Medulla oblongata (tissue), 1 donor: ENCODE measurements around the gene NPTN.
"Not testable (repeated sequence)": the region's sequence is repeated elsewhere in the genome, so short reads cannot be mapped to it uniquely, and the experiment has no call there.

Experiments
- DNase-seq: peaks from one replicate; pipeline ENCODE4 v3.0.0-alpha.2; 2015; ENCODE audit errors: extremely low spot score

The NPTN gene

GRCh38 chr15:73601451-73602445 lies 31.4 kb downstream of the NPTN start:
- peak; percentile 32 for DNase-seq

GRCh38 chr15:73600413-73601335 lies 32.5 kb downstream of the NPTN start:
- no peak for DNase-seq

- DNase-seq = no peak
These were observed 33.3 kb downstream of the NPTN start for GRCh38 chr15:73599934-73600333.

- no peak for DNase-seq
These were observed 34.5 kb downstream of the NPTN start for GRCh38 chr15:73598530-73599160.

GRCh38 chr15:73597036-73597638 lies 36.1 kb downstream of the NPTN start:
- DNase-seq = no peak

GRCh38 chr15:73596174-73596573 lies 37.0 kb downstream of the NPTN start:
- DNase-seq = no peak

GRCh38 chr15:73594109-73594508 lies 39.1 kb downstream of the NPTN start:
- no peak for DNase-seq

GRCh38 chr15:73593304-73594074 lies 39.7 kb downstream of the NPTN start:
- peak; percentile 25 for DNase-seq

- DNase-seq = no peak
These were observed 42.9 kb downstream of the NPTN start for GRCh38 chr15:73590263-73590662.

GRCh38 chr15:73589766-73590165 lies 43.4 kb downstream of the NPTN start:
- no peak for DNase-seq

- DNase-seq = no peak
These were observed 47.1 kb downstream of the NPTN start for GRCh38 chr15:73585871-73586654.

GRCh38 chr15:73584699-73585420 lies 48.3 kb downstream of the NPTN start:
- no peak for DNase-seq

- no peak for DNase-seq
These were observed 49.6 kb downstream of the NPTN start for GRCh38 chr15:73583544-73583943.

- no peak for DNase-seq
These were observed 50.3 kb downstream of the NPTN start for GRCh38 chr15:73582851-73583379.

- no peak for DNase-seq
These were observed 55.2 kb downstream of the NPTN start for GRCh38 chr15:73578026-73578425.

- not testable (repeated sequence) for DNase-seq
These were observed 55.6 kb downstream of the NPTN start for GRCh38 chr15:73577593-73577992.

- DNase-seq = no peak
These were observed 57.4 kb downstream of the NPTN start for GRCh38 chr15:73575636-73576247.

GRCh38 chr15:73573572-73573971 lies 59.6 kb downstream of the NPTN start:
- no peak for DNase-seq
